ENCODE results near the gene NDUFAF3. TPM values are rescaled to one million over a fixed set of nuclear protein-coding genes. Genes with fewer than 3 reads are reported as not detected.

Gene NDUFAF3
- total RNA-seq, 1 experiment from 2014 or later: 58.9 TPM

DNA sequence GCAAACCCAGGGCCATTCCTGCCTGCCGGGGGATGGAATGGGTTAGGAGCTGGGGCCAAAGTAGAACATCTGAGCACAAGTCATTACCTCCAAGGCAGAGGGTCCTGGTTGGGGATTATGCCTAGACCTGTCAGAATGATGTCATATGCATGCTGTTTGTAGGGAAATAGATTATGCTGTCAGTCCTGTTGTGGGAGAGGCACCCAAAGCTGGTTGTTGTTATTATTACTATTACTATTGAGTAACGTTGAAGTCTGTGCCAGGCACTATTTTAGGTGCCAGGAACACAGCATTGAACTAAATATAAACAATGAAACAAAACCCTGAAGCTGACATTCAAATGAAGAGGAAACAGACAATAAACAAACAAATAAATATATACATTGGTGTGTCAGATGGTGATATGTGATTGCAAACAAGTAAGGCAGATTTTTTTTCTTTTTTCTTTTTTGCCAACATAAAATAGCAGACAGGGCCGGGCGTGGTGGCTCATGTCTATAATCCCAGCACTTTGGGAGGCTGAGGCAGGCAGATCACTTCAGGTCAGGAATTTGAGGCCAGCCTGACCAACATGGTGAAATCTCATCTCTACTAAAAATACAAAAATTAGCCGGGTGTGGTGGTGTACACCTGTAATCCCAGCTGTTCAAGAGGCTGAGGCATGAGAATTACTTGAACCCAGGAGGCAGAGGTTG, 29.9 kb upstream of the NDUFAF3 start:
- H3K4me3 ChIP-seq: no peak overlapping the region
- H3K9me3 ChIP-seq (replicated peaks): no peaks in the 10 kb centered on the region
- H3K27ac ChIP-seq: no peak overlapping the region
- no peaks in the 10 kb centered on the region for H3K27me3 ChIP-seq
- H3K4me1 ChIP-seq: no peaks in the 10 kb centered on the region
- H3K36me3 ChIP-seq: no peaks in the 10 kb centered on the region
- DNase-seq: no peak

GRCh38 chr3:48993834-48994233, 28.1 kb upstream of the NDUFAF3 start:
- Histone ChIP-seq H3K27me3 (no peaks in the 10 kb centered on the region), H3K27ac (no peak overlapping the region), H3K4me3 (no peak overlapping the region), H3K9me3 (replicated peaks) (no peaks in the 10 kb centered on the region), H3K4me1 (no peaks in the 10 kb centered on the region), H3K36me3 (no peaks in the 10 kb centered on the region)
- DNase-seq: no peak

- Histone ChIP-seq H3K36me3 (no peaks in the 10 kb centered on the region), H3K4me3 (no peak overlapping the region), H3K27me3 (no peaks in the 10 kb centered on the region), H3K9me3 (replicated peaks) (no peaks in the 10 kb centered on the region), H3K4me1 (no peaks in the 10 kb centered on the region), H3K27ac (no peak overlapping the region)
- no peak for DNase-seq
These were observed 25.3 kb upstream of the NDUFAF3 start for GRCh38 chr3:48996640-48997039.

GRCh38 chr3:48997102-48997635, 24.8 kb upstream of the NDUFAF3 start:
- Histone ChIP-seq H3K4me1 (no peaks in the 10 kb centered on the region), H3K9me3 (replicated peaks) (no peaks in the 10 kb centered on the region), H3K4me3 (no peak overlapping the region), H3K27me3 (no peaks in the 10 kb centered on the region), H3K36me3 (no peaks in the 10 kb centered on the region), H3K27ac (no peak overlapping the region)
- DNase-seq: no peak

- DNase-seq: no peak
- H3K4me1 ChIP-seq: no peaks in the 10 kb centered on the region
- H3K27me3 ChIP-seq: no peaks in the 10 kb centered on the region
- H3K4me3 ChIP-seq: no peak overlapping the region
- no peaks in the 10 kb centered on the region for H3K36me3 ChIP-seq
- H3K27ac ChIP-seq: no peak overlapping the region
- no peaks in the 10 kb centered on the region for H3K9me3 ChIP-seq (replicated peaks)
These were observed 23.9 kb upstream of the NDUFAF3 start for GRCh38 chr3:48997714-48998637.

- no peak for DNase-seq
- Histone ChIP-seq H3K9me3 (replicated peaks) (no peaks in the 10 kb centered on the region), H3K4me3 (no peak overlapping the region)
These were observed 22.6 kb upstream of the NDUFAF3 start for GRCh38 chr3:48999085-48999858.

GRCh38 chr3:49001155-49001554, 20.8 kb upstream of the NDUFAF3 start:
- DNase-seq: no peak
- H3K27me3 ChIP-seq: no peaks in the 10 kb centered on the region
- H3K4me1 ChIP-seq: no peaks in the 10 kb centered on the region; the same call in 1 of the 2 replicates

More at GRCh38 chr3:48999085-48999858, 22.6 kb upstream of the NDUFAF3 start:
- no peaks in the 10 kb centered on the region for H3K27me3 ChIP-seq
- no peaks in the 10 kb centered on the region for H3K4me1 ChIP-seq
- H3K27ac ChIP-seq: no peak overlapping the region
- H3K36me3 ChIP-seq: no peaks in the 10 kb centered on the region

DNA sequence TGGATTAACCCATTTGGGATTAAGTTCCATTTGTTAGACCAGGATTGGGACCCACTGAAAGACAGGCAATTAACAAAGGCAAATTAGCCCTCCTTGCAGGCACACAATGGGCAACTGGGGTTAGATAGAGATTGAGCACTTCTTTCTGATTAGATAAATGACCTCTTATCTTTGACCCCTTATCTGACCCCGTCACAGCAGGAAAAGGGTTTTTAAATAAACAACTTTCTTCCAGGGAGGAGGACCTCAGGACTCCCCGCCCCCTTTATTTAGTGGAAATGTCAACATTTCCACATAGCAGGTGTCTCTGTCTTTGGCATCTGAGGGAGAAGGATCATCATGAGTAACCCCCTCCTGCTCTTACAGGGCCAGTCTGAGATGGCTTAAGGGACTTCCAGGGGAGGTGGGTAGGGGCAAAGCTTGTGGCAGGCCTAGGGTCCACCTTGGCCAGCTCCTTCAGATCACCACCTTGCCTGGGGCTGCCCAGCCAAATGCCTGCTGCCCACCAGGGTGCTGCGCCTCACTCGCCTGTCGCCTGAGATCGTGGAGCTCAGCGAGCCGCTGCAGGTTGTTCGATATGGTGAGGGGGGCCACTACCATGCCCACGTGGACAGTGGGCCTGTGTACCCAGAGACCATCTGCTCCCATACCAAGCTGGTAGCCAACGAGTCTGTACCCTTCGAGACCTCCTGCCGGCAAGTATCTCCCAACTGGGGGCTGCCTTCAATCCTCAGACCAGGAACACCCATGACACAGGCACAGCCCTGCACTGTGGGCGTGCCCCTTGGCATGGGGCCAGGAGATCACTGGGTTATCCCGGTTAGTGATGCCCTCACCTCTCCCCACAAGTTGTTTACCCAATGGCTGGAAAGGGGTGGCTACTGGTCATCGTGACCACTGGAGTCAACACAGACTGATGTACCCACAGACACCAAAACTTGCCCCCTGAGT, 17.3 kb upstream of the NDUFAF3 start:
- Histone ChIP-seq H3K36me3 (peaks cover 2% of the 10 kb centered on the region; the same call in 1 of the 2 replicates), H3K27me3 (no peaks in the 10 kb centered on the region), H3K4me3 (no peak overlapping the region), H3K9me3 (replicated peaks) (no peaks in the 10 kb centered on the region), H3K27ac (no peak overlapping the region), H3K4me1 (no peaks in the 10 kb centered on the region; the same call in 1 of the 2 replicates)
- no peak for DNase-seq

More at GRCh38 chr3:49001155-49001554, 20.8 kb upstream of the NDUFAF3 start:
- Histone ChIP-seq H3K27ac (no peak overlapping the region), H3K9me3 (replicated peaks) (no peaks in the 10 kb centered on the region), H3K36me3 (no peaks in the 10 kb centered on the region), H3K4me3 (no peak overlapping the region)

- H3K27ac ChIP-seq: no peak overlapping the region
- H3K27me3 ChIP-seq: no peaks in the 10 kb centered on the region
- no peaks in the 10 kb centered on the region; the same call in 1 of the 2 replicates for H3K4me1 ChIP-seq
- DNase-seq: no peak
- H3K4me3 ChIP-seq: no peak overlapping the region
- H3K9me3 ChIP-seq (replicated peaks): no peaks in the 10 kb centered on the region
- H3K36me3 ChIP-seq: peaks cover 2% of the 10 kb centered on the region; the same call in 1 of the 2 replicates
These were observed 16.6 kb upstream of the NDUFAF3 start for GRCh38 chr3:49005303-49005680.

DNA sequence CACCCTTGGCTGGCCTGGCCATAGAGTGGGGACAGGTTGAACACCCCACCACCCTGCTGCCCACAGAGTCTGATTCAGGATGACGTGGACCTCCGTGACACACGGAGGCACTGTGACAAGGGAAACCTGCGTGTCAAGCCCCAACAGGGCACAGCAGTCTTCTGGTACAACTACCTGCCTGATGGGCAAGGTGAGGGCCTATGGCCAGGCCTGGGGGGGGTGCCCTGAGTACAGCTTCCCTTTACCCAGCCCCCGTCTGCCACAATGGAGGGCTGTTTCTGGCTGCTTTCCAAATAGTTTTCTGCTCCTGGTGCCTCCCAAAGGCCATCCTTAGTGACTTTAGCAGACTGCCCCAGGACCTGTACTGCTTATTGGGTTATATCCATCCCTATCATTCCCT, 15.9 kb upstream of the NDUFAF3 start:
- Histone ChIP-seq H3K4me3 (peak overlapping the region; percentile 98), H3K27me3 (no peaks in the 10 kb centered on the region), H3K36me3 (peaks cover 2% of the 10 kb centered on the region; the same call in 1 of the 2 replicates), H3K9me3 (replicated peaks) (no peaks in the 10 kb centered on the region), H3K4me1 (no peaks in the 10 kb centered on the region; the same call in 1 of the 2 replicates), H3K27ac (no peak overlapping the region)
- DNase-seq: no peak

- Histone ChIP-seq H3K4me3 (peak overlapping the region; percentile 98), H3K36me3 (peaks cover 2% of the 10 kb centered on the region; the same call in 1 of the 2 replicates), H3K9me3 (replicated peaks) (no peaks in the 10 kb centered on the region), H3K27ac (peak overlapping the region; percentile 90), H3K27me3 (no peaks in the 10 kb centered on the region), H3K4me1 (no peaks in the 10 kb centered on the region; the same call in 1 of the 2 replicates)
- peak in 1 of 2 experiments; percentile 20 for DNase-seq
These were observed 15.4 kb upstream of the NDUFAF3 start for GRCh38 chr3:49006408-49007067.

DNA sequence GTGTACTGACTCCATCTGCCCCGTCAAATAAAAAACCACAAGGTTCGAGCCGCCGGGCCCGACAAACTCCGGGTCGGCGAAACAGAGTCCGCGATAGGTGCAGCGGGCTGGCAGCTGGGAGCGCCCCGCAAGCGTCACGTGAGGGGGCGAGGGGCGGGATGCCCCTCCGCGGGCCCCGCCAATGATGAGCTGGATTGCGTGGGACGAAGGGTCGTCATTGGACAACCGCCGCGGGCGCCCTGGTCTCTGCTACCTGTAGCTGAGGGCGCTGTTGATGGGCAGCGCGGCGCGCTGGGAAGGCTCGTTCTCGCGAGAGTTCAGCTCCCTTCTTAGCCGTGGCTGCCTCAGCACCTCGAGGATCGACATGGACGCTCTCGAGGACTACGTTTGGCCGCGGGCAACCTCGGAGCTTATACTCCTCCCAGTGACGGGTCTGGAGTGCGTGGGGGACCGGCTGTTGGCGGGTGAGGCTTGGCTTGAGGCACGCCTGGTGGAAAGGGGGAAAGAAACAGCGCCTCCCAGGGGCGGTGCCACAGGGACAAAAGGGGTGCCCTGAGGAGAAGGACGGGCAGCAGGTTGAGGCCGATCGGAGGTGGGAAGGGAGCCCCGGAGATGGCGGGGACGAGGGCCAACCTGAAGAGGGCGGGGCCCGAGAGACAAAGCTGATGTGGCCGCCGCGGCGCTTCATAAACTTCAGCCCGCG, 14.7 kb upstream of the NDUFAF3 start, which contains the start of gene WDR6:
Gene WDR6 (plus strand): TSS at position 324 of the 703 bp plus-strand sequence. CDS start 41 bp downstream, at position 365.
- Histone ChIP-seq H3K27ac (peak within 1 kb of the TSS; percentile 90), H3K9me3 (replicated peaks) (no peaks in the 10 kb centered on the region), H3K36me3 (peaks cover 6% of the 10 kb centered on the region; the same call in 1 of the 2 replicates), H3K4me3 (peak within 1 kb of the TSS; percentile 98), H3K27me3 (no peaks in the 10 kb centered on the region), H3K4me1 (no peaks in the 10 kb centered on the region; the same call in 1 of the 2 replicates)
- peak; percentile 97 to 98 for DNase-seq
